H1 (cell line): ENCODE data around the gene SGSH.

Source experiments
- EP300 ChIP-seq, 2 experiments: IDR thresholded peaks; 1 replicate in 1 of 2; 2 replicates in 1 of 2; pipeline ENCODE4 v1.6.1; 2011 to 2012; ENCODE audit warnings: low read depth in 2 of 2, low read length in 2 of 2, mild to moderate bottlenecking in 2 of 2, borderline replicate concordance in 1 of 2, inconsistent platforms in 1 of 2, moderate library complexity in 1 of 2
- EZH2 ChIP-seq: fragments of 200-600 bp; sonication (generic); IDR thresholded peaks from 2 replicates; pipeline ENCODE4 v1.7.1; 2012; ENCODE audit warnings: low read depth, mild to moderate bottlenecking, moderate library complexity, low read length, inconsistent platforms; ENCODE audit not compliant: severe bottlenecking
- HDAC2 ChIP-seq, 2 experiments: fragments of 300-600 bp in 1 of 2; sonication (generic) in 1 of 2; IDR thresholded peaks; 2 replicates each; pipeline ENCODE4 v1.6.1; 2011 to 2012; ENCODE audit warnings: low read depth in 2 of 2, low read length in 2 of 2, mild to moderate bottlenecking in 2 of 2, moderate library complexity in 2 of 2, borderline replicate concordance in 1 of 2, inconsistent platforms in 1 of 2
- JUND ChIP-seq: IDR thresholded peaks from 2 replicates; pipeline ENCODE4 v1.6.1; 2011; ENCODE audit warnings: mild to moderate bottlenecking, improper control_type of control experiment, low read length
- POLR2A ChIP-seq, 2 experiments: IDR thresholded peaks; 1 replicate in 1 of 2; 2 replicates in 1 of 2; pipeline ENCODE4 v1.6.1; 2011; ENCODE audit warnings: low read depth in 2 of 2, low read length in 2 of 2, mild to moderate bottlenecking in 2 of 2; ENCODE audit errors: control extremely low read depth in 1 of 2
- SP1 ChIP-seq: IDR thresholded peaks from 2 replicates; pipeline ENCODE4 v1.6.1; 2011; ENCODE audit warnings: low read depth, low read length
- ZNF274 ChIP-seq: IDR thresholded peaks from 2 replicates; pipeline ENCODE4 v1.7.0; 2012; ENCODE audit warnings: low read length, borderline replicate concordance; ENCODE audit errors: extremely low read depth
- TF ChIP-seq, protein P1 (sequence below): IDR thresholded peaks from 2 replicates; pipeline ENCODE4 v1.6.1; 2012; ENCODE audit warnings: low read length, inconsistent platforms
- TF ChIP-seq, protein P2 (sequence below), 3 experiments: IDR thresholded peaks; 1 replicate in 2 of 3; 2 replicates in 1 of 3; pipeline versions ENCODE4 v1.5.1 to v1.6.1; 2011; ENCODE audit warnings: low read length in 3 of 3, mild to moderate bottlenecking in 3 of 3, inconsistent platforms in 2 of 3, low read depth in 1 of 3, moderate library complexity in 1 of 3; ENCODE audit not compliant: insufficient read depth in 1 of 3; ENCODE audit errors: control extremely low read depth in 1 of 3
- TF ChIP-seq, protein P3 (sequence below): IDR thresholded peaks from 2 replicates; pipeline ENCODE4 v1.6.1; 2011; ENCODE audit warnings: low read length, improper control_type of control experiment

GRCh38 chr17:80183581-80184422, 36.3 kb downstream of the SGSH start:
- TF ChIP-seq, protein P1, sequence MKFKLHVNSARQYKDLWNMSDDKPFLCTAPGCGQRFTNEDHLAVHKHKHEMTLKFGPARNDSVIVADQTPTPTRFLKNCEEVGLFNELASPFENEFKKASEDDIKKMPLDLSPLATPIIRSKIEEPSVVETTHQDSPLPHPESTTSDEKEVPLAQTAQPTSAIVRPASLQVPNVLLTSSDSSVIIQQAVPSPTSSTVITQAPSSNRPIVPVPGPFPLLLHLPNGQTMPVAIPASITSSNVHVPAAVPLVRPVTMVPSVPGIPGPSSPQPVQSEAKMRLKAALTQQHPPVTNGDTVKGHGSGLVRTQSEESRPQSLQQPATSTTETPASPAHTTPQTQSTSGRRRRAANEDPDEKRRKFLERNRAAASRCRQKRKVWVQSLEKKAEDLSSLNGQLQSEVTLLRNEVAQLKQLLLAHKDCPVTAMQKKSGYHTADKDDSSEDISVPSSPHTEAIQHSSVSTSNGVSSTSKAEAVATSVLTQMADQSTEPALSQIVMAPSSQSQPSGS, result no peak
- no peak for TF ChIP-seq SP1
- TF ChIP-seq, protein P2, sequence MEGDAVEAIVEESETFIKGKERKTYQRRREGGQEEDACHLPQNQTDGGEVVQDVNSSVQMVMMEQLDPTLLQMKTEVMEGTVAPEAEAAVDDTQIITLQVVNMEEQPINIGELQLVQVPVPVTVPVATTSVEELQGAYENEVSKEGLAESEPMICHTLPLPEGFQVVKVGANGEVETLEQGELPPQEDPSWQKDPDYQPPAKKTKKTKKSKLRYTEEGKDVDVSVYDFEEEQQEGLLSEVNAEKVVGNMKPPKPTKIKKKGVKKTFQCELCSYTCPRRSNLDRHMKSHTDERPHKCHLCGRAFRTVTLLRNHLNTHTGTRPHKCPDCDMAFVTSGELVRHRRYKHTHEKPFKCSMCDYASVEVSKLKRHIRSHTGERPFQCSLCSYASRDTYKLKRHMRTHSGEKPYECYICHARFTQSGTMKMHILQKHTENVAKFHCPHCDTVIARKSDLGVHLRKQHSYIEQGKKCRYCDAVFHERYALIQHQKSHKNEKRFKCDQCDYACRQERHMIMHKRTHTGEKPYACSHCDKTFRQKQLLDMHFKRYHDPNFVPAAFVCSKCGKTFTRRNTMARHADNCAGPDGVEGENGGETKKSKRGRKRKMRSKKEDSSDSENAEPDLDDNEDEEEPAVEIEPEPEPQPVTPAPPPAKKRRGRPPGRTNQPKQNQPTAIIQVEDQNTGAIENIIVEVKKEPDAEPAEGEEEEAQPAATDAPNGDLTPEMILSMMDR (IDR thresholded peaks at IDR 0.05; ENCODE audit: control extremely low read depth in 1 of 3, insufficient read depth in 1 of 3, low read depth in 1 of 3, low read length in 3 of 3), result peak in 1 of 3 experiments; percentile 1; a peak in 1 of 4 replicates
- TF ChIP-seq HDAC2 (IDR thresholded peaks at IDR 0.05; ENCODE audit: borderline replicate concordance in 1 of 2, low read depth in 2 of 2, low read length in 2 of 2), result no peak
- TF ChIP-seq JUND, result no peak
- TF ChIP-seq POLR2A (IDR thresholded peaks at IDR 0.05; ENCODE audit: control extremely low read depth in 1 of 2, low read depth in 2 of 2, low read length in 2 of 2), result no peak
- TF ChIP-seq EP300 (IDR thresholded peaks at IDR 0.05; ENCODE audit: borderline replicate concordance in 1 of 2, low read depth in 2 of 2, low read length in 2 of 2), result no peak
- TF ChIP-seq, protein P3, sequence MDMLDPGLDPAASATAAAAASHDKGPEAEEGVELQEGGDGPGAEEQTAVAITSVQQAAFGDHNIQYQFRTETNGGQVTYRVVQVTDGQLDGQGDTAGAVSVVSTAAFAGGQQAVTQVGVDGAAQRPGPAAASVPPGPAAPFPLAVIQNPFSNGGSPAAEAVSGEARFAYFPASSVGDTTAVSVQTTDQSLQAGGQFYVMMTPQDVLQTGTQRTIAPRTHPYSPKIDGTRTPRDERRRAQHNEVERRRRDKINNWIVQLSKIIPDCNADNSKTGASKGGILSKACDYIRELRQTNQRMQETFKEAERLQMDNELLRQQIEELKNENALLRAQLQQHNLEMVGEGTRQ, result no peak
- no peak for TF ChIP-seq EZH2
- TF ChIP-seq ZNF274, result no peak
